Smooth muscle cell (in vitro differentiated cells): ENCODE data around the gene PDE1A. TPM values are rescaled to one million over a fixed set of nuclear protein-coding genes. Genes with fewer than 3 reads are reported as not detected.

Experiments
- DNase-seq: peaks from one replicate; lab custom pipeline; 2025; ENCODE audit not compliant: unreplicated experiment; lab: John Stamatoyannopoulos, UW
- H2AFZ ChIP-seq: fragments of 200-600 bp; sonication (generic); 2 replicates; pipeline ENCODE4 v1.6.0; 2016; ENCODE audit warnings: antibody characterized with exemption, low read depth, mild to moderate bottlenecking
- H3F3A ChIP-seq: fragments of 200-600 bp; sonication (generic); 2 replicates; pipeline ENCODE4 v1.6.0; 2017; ENCODE audit warnings: antibody characterized with exemption, low read depth
- H3K27ac ChIP-seq: fragments of 200-600 bp; sonication (generic); 2 replicates; pipeline ENCODE4 v1.5.1; 2016; ENCODE audit warnings: low read depth, mild to moderate bottlenecking
- H3K27me3 ChIP-seq: fragments of 200-600 bp; sonication (generic); 2 replicates; pipeline ENCODE4 v1.6.1; 2016; ENCODE audit warnings: low read depth, mild to moderate bottlenecking
- H3K36me3 ChIP-seq: fragments of 200-600 bp; sonication (generic); 2 replicates; pipeline ENCODE4 v1.5.1; 2016; ENCODE audit warnings: low read depth
- H3K4me1 ChIP-seq: fragments of 200-600 bp; sonication (generic); 2 replicates; pipeline ENCODE4 v1.5.1; 2016; ENCODE audit warnings: low read depth
- H3K4me2 ChIP-seq: fragments of 200-600 bp; sonication (generic); 2 replicates; pipeline ENCODE4 v1.6.0; 2016; ENCODE audit warnings: mild to moderate bottlenecking
- H3K4me3 ChIP-seq: fragments of 200-600 bp; sonication (generic); 2 replicates; pipeline ENCODE4 v1.5.1; 2016; ENCODE audit warnings: mild to moderate bottlenecking
- H3K79me2 ChIP-seq: fragments of 200-600 bp; sonication (generic); 2 replicates; pipeline ENCODE4 v1.6.0; 2016; ENCODE audit warnings: low read depth, mild to moderate bottlenecking
- H3K9ac ChIP-seq: fragments of 200-600 bp; sonication (generic); 2 replicates; pipeline ENCODE4 v1.6.0; 2016; ENCODE audit warnings: low read depth
- H3K9me3 ChIP-seq: fragments of 200-600 bp; sonication (generic); replicated peaks from 2 replicates; pipeline ENCODE4 v1.5.1; 2016; ENCODE audit warnings: low read depth
- H4K20me1 ChIP-seq: fragments of 200-600 bp; sonication (generic); 2 replicates; pipeline ENCODE4 v1.6.0; 2016; ENCODE audit warnings: low read depth
- WGBS: methylation state at CpG from one replicate; pipeline ENCODE4 v1.1.7; 2016; ENCODE audit warnings: low lambda C conversion rate; 5-methylcytosine and 5-hydroxymethylcytosine counted together
- polyA plus RNA-seq: library from polyadenylated mRNA; unstranded; fragments of >200 nt; fragmentation: Nextera tagmentation; extraction: Ambion mirVana; gene quantifications from 2 replicates; pipeline ENCODE4 v1.2.1, GENCODE V29; 2016
- total RNA-seq: library from RNA; depleted of rRNA; stranded (reverse); fragments of >200 nt; gene quantifications from 2 replicates; pipeline ENCODE4 v1.2.3, GENCODE V29; 2014
- TF ChIP-seq, protein P1 (sequence below): fragments of 200-600 bp; sonication (generic); IDR thresholded peaks from 2 replicates; pipeline ENCODE4 v1.5.1; 2017; ENCODE audit warnings: borderline replicate concordance, mild to moderate bottlenecking, antibody characterized with exemption; ENCODE audit not compliant: insufficient read depth, poor library complexity, severe bottlenecking

PDE1A gene
- total and polyA plus RNA-seq, 2 experiments from 2014 or later: 0.58 to 0.96 TPM

DNA sequence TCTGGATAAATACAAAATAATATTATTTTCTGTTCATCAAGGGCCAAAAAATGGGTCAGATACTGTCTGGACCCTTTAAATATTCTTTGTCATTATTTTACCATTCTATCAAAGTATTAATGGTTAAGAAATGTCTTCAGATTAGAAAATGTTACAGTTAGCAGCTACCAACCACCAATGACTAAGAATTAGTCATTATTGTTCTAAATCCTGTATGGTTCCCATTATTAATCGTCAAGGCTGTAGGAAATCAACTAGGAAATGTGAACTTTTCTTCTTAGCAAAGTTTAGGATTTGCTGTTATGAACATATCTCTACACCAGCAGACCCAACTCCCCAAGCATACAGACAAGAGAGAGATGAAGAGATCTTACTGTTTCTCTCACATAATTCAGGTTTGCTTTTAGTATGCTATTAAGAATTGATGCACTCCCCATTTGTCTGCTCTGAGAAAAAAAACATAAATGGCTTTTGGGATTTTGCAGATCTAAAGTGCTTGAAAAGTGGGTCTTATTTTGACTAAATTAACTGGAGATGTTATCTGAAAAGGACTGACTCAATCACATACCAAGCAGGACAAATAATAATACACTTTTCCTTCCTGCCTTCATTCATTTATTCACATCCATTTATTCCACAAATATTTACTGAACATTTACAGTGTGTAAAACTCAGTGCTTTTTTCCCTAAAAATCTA is 293.5 kb downstream of the PDE1A start:
- Histone ChIP-seq H3K36me3 (no peaks in the 10 kb centered on the region), H3K4me3 (no peak overlapping the region), H3K4me1 (no peaks in the 10 kb centered on the region), H4K20me1 (no peaks in the 10 kb centered on the region), H3K9ac (no peak overlapping the region), H3K9me3 (no peaks in the 10 kb centered on the region), H3K79me2 (no peaks in the 10 kb centered on the region), H3K4me2 (peak overlapping the region; percentile 30), H2AFZ (no peak overlapping the region), H3K27me3 (no peaks in the 10 kb centered on the region), H3F3A (no peaks in the 10 kb centered on the region), H3K27ac (no peak overlapping the region)
- TF ChIP-seq, protein P1, sequence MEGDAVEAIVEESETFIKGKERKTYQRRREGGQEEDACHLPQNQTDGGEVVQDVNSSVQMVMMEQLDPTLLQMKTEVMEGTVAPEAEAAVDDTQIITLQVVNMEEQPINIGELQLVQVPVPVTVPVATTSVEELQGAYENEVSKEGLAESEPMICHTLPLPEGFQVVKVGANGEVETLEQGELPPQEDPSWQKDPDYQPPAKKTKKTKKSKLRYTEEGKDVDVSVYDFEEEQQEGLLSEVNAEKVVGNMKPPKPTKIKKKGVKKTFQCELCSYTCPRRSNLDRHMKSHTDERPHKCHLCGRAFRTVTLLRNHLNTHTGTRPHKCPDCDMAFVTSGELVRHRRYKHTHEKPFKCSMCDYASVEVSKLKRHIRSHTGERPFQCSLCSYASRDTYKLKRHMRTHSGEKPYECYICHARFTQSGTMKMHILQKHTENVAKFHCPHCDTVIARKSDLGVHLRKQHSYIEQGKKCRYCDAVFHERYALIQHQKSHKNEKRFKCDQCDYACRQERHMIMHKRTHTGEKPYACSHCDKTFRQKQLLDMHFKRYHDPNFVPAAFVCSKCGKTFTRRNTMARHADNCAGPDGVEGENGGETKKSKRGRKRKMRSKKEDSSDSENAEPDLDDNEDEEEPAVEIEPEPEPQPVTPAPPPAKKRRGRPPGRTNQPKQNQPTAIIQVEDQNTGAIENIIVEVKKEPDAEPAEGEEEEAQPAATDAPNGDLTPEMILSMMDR: no peak
- no peak for DNase-seq
- WGBS: 50% methylated on average over 1 of the region's 1 CpG

DNA sequence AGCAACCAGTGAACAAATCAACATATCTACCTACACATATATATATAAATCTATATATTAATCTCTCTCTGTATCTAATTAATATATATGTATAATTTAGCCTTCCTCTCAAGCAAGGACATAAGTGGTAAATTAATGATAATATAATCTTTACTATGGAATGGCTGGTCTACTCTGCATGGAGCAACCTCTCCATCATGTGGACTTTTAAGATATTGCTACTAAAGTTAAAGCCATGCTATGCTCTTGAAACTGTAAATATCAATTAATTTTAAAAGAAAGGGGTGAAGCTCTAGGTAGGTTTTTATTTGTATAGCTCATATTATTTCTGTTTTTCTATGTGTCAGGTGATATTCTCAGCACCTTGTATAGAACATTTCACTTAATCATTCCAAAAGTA is 294.2 kb downstream of the PDE1A start:
- TF ChIP-seq, protein P1: peak; percentile 24
- H3K79me2 ChIP-seq: no peaks in the 10 kb centered on the region
- DNase-seq: no peak
- H4K20me1 ChIP-seq: no peaks in the 10 kb centered on the region
- no peaks in the 10 kb centered on the region for H3K9me3 ChIP-seq
- H2AFZ ChIP-seq: no peak overlapping the region
- no peak overlapping the region for H3K27ac ChIP-seq
- no peak overlapping the region for H3K9ac ChIP-seq
- no peak overlapping the region for H3K4me3 ChIP-seq
- no peaks in the 10 kb centered on the region for H3K36me3 ChIP-seq
- no peak overlapping the region for H3K4me2 ChIP-seq
- no peaks in the 10 kb centered on the region for H3K27me3 ChIP-seq
- H3K4me1 ChIP-seq: no peaks in the 10 kb centered on the region
- no peaks in the 10 kb centered on the region for H3F3A ChIP-seq

- Histone ChIP-seq H3K4me2 (no peak overlapping the region), H3K4me1 (no peaks in the 10 kb centered on the region), H3K4me3 (no peak overlapping the region), H3K79me2 (no peaks in the 10 kb centered on the region), H3F3A (no peaks in the 10 kb centered on the region), H3K9ac (no peak overlapping the region), H3K27ac (no peak overlapping the region), H3K9me3 (no peaks in the 10 kb centered on the region), H3K36me3 (no peaks in the 10 kb centered on the region), H4K20me1 (no peaks in the 10 kb centered on the region), H3K27me3 (no peaks in the 10 kb centered on the region), H2AFZ (no peak overlapping the region)
- TF ChIP-seq, protein P1: no peak
- DNase-seq: no peak
- WGBS: 81% methylated on average over 3 of the region's 3 CpGs
Observed at GRCh38 chr2:182128821-182129707, 297.8 kb downstream of the PDE1A start.
